Activated gamma-delta T cell (primary cell): ENCODE results near the gene ZNRF3.

ENCODE experiments used
- DNase-seq: peaks from one replicate; lab custom pipeline; 2025; lab: John Stamatoyannopoulos, UW

ZNRF3 gene

GRCh38 chr22:29092243-29092642, 208.9 kb downstream of the ZNRF3 start:
- DNase-seq: no peak

GRCh38 chr22:29093030-29093429, 209.7 kb downstream of the ZNRF3 start:
- no peak for DNase-seq

- DNase-seq: no peak
Measured at GRCh38 chr22:29093501-29094300, 210.3 kb downstream of the ZNRF3 start.

GRCh38 chr22:29095459-29095858, 212.1 kb downstream of the ZNRF3 start:
- DNase-seq: no peak

- no peak for DNase-seq
Measured at GRCh38 chr22:29096736-29097669, 213.6 kb downstream of the ZNRF3 start.

GRCh38 chr22:29098296-29098695, 214.9 kb downstream of the ZNRF3 start:
- DNase-seq: no peak

GRCh38 chr22:29102300-29102699, 218.9 kb downstream of the ZNRF3 start:
- DNase-seq: no peak

GRCh38 chr22:29103121-29103520, 219.7 kb downstream of the ZNRF3 start:
- no peak for DNase-seq

- DNase-seq: no peak
Measured at GRCh38 chr22:29105468-29105867, 222.1 kb downstream of the ZNRF3 start.

- DNase-seq: no peak
Measured at GRCh38 chr22:29106839-29107238, 223.5 kb downstream of the ZNRF3 start.
